Trophoblast cell (in vitro differentiated cells and primary cell): ENCODE data around the gene MAEA.

Source experiments
- DNase-seq, 2 donors: peaks; one replicate each; pipeline ENCODE4 v3.0.0-alpha.2; 2016
- H2AFZ ChIP-seq: 2 replicates; pipeline ENCODE4 v1.6.1; 2013; ENCODE audit warnings: low read length, moderate library complexity, mild to moderate bottlenecking; ENCODE audit not compliant: insufficient read depth, poor library complexity
- H2AK5ac ChIP-seq: 2 replicates; pipeline ENCODE4 v1.6.1; 2013; ENCODE audit warnings: mild to moderate bottlenecking, low read length
- H2BK120ac ChIP-seq: 2 replicates; pipeline ENCODE4 v1.6.1; 2013; ENCODE audit warnings: low read length, mild to moderate bottlenecking, moderate library complexity; ENCODE audit not compliant: insufficient read depth, poor library complexity
- H2BK12ac ChIP-seq: 2 replicates; pipeline ENCODE4 v1.6.1; 2013; ENCODE audit warnings: mild to moderate bottlenecking, low read length, moderate library complexity
- H2BK5ac ChIP-seq: 2 replicates; pipeline ENCODE4 v1.6.1; 2013; ENCODE audit warnings: low read length, low read depth, moderate library complexity, mild to moderate bottlenecking; ENCODE audit not compliant: poor library complexity
- H3K14ac ChIP-seq: 2 replicates; pipeline ENCODE4 v1.6.1; 2013; ENCODE audit warnings: mild to moderate bottlenecking, low read length
- H3K18ac ChIP-seq: 2 replicates; pipeline ENCODE4 v1.6.1; 2013; ENCODE audit warnings: mild to moderate bottlenecking, low read length
- H3K23ac ChIP-seq: 2 replicates; pipeline ENCODE4 v1.6.1; 2013; ENCODE audit warnings: low read length
- H3K27ac ChIP-seq: 2 replicates; pipeline ENCODE4 v1.5.1; 2013; ENCODE audit warnings: low read depth, mild to moderate bottlenecking, inconsistent platforms, low read length, moderate library complexity
- H3K27me3 ChIP-seq: 2 replicates; pipeline ENCODE4 v1.6.1; 2013; ENCODE audit warnings: inconsistent platforms, mild to moderate bottlenecking, low read length, moderate library complexity; ENCODE audit not compliant: insufficient read depth
- H3K36me3 ChIP-seq, 2 experiments: 1 replicate in 1 of 2; 2 replicates in 1 of 2; pipeline ENCODE4 v1.6.1; 2013; ENCODE audit warnings: low read length in 2 of 2, mild to moderate bottlenecking in 2 of 2, moderate library complexity in 1 of 2; ENCODE audit not compliant: insufficient read depth in 2 of 2, control insufficient read depth in 1 of 2
- H3K4ac ChIP-seq: 2 replicates; pipeline ENCODE4 v1.6.1; 2013; ENCODE audit warnings: low read depth, mild to moderate bottlenecking, low read length, moderate library complexity
- H3K4me1 ChIP-seq, 2 experiments: 1 replicate in 1 of 2; 2 replicates in 1 of 2; pipeline ENCODE4 v1.6.1; 2013; ENCODE audit warnings: low read length in 2 of 2, mild to moderate bottlenecking in 2 of 2, moderate library complexity in 1 of 2; ENCODE audit not compliant: insufficient read depth in 2 of 2, control insufficient read depth in 1 of 2
- H3K4me2 ChIP-seq: 2 replicates; pipeline ENCODE4 v1.6.1; 2013; ENCODE audit warnings: inconsistent platforms, mild to moderate bottlenecking, low read length, moderate library complexity
- H3K4me3 ChIP-seq: 2 replicates; pipeline ENCODE4 v1.5.1; 2013; ENCODE audit warnings: mild to moderate bottlenecking, low read depth, low read length, inconsistent platforms
- H3K79me1 ChIP-seq: one replicate; pipeline ENCODE4 v1.6.1; 2013; ENCODE audit warnings: low read length
- H3K79me2 ChIP-seq: 2 replicates; pipeline ENCODE4 v1.6.1; 2013; ENCODE audit warnings: low read length, mild to moderate bottlenecking; ENCODE audit not compliant: control insufficient read depth, insufficient read depth, poor library complexity
- H3K9ac ChIP-seq: 2 replicates; pipeline ENCODE4 v1.6.1; 2013; ENCODE audit warnings: mild to moderate bottlenecking, low read length
- H3K9me3 ChIP-seq: 2 replicates; pipeline ENCODE4 v1.6.1; 2013; ENCODE audit warnings: low read depth, mild to moderate bottlenecking, control low read depth, inconsistent platforms, low read length; ENCODE audit not compliant: insufficient read depth
- H4K12ac ChIP-seq: 2 replicates; pipeline ENCODE4 v1.6.1; 2013; ENCODE audit warnings: low read depth, mild to moderate bottlenecking, low read length, moderate library complexity
- H4K8ac ChIP-seq: 2 replicates; pipeline ENCODE4 v1.6.1; 2013; ENCODE audit warnings: low read depth, mild to moderate bottlenecking, low read length, moderate library complexity
- H4K91ac ChIP-seq: one replicate; pipeline ENCODE4 v1.6.1; 2013; ENCODE audit warnings: low read depth, mild to moderate bottlenecking, low read length, moderate library complexity
- WGBS: extraction: QIAGEN DNeasy Blood & Tissue Kit; methylation state at CpG from one replicate; pipeline ENCODE4 v1.1.7; 2013; ENCODE audit warnings: missing lambda C conversion rate; ENCODE audit not compliant: insufficient read length, insufficient coverage; ENCODE audit errors: extremely low coverage; 5-methylcytosine and 5-hydroxymethylcytosine counted together

Gene MAEA

GRCh38 chr4:1337951-1338751, 48.5 kb downstream of the MAEA start:
- no peak overlapping the region for H3K4me2 ChIP-seq
- WGBS = no CpG with 5 or more reads among the region's 41 CpGs
- no peaks in the 10 kb centered on the region for H3K79me2 ChIP-seq
- H3K4me3 ChIP-seq = no peak overlapping the region
- H4K8ac ChIP-seq = no peak overlapping the region
- no peak overlapping the region for H3K14ac ChIP-seq
- H2BK120ac ChIP-seq = no peak overlapping the region
- no peaks in the 10 kb centered on the region for H3K4me1 ChIP-seq
- H2BK12ac ChIP-seq = no peak overlapping the region
- H4K91ac ChIP-seq = no peak overlapping the region
- peaks cover 11% of the 10 kb centered on the region for H3K9me3 ChIP-seq
- H3K79me1 ChIP-seq = no peaks in the 10 kb centered on the region
- H3K36me3 ChIP-seq = peaks cover 62 to 71% of the 10 kb centered on the region in 2 experiments
- no peak overlapping the region for H4K12ac ChIP-seq
- no peak overlapping the region for H2AFZ ChIP-seq
- H3K9ac ChIP-seq = no peak overlapping the region
- H3K27ac ChIP-seq = no peak overlapping the region
- H3K27me3 ChIP-seq = no peaks in the 10 kb centered on the region
- no peak overlapping the region for H2AK5ac ChIP-seq
- H2BK5ac ChIP-seq = no peak overlapping the region
- no peak overlapping the region for H3K18ac ChIP-seq
- DNase-seq = no peak
- no peak overlapping the region for H3K4ac ChIP-seq
- no peak overlapping the region for H3K23ac ChIP-seq

- H2AFZ ChIP-seq = no peak overlapping the region
- H2BK120ac ChIP-seq = no peak overlapping the region
- H3K36me3 ChIP-seq = peaks cover 59 to 68% of the 10 kb centered on the region in 2 experiments
- H4K8ac ChIP-seq = no peak overlapping the region
- no peak overlapping the region for H3K4ac ChIP-seq
- no peak overlapping the region for H3K4me3 ChIP-seq
- H3K27me3 ChIP-seq = no peaks in the 10 kb centered on the region
- H3K9ac ChIP-seq = no peak overlapping the region
- H3K18ac ChIP-seq = no peak overlapping the region
- H2BK12ac ChIP-seq = no peak overlapping the region
- no peaks in the 10 kb centered on the region for H3K79me2 ChIP-seq
- H3K23ac ChIP-seq = no peak overlapping the region
- no peak overlapping the region for H4K91ac ChIP-seq
- no peaks in the 10 kb centered on the region for H3K4me1 ChIP-seq
- no peak overlapping the region for H2BK5ac ChIP-seq
- H4K12ac ChIP-seq = no peak overlapping the region
- no CpG with 5 or more reads among the region's 38 CpGs for WGBS
- H3K27ac ChIP-seq = no peak overlapping the region
- no peak overlapping the region for H3K4me2 ChIP-seq
- peaks cover 11% of the 10 kb centered on the region for H3K9me3 ChIP-seq
- no peak overlapping the region for H2AK5ac ChIP-seq
- H3K14ac ChIP-seq = no peak overlapping the region
- no peaks in the 10 kb centered on the region for H3K79me1 ChIP-seq
- DNase-seq = no peak
Observed at GRCh38 chr4:1338752-1339414, 49.2 kb downstream of the MAEA start.

- no CpG with 5 or more reads among the region's 38 CpGs for WGBS
- Histone ChIP-seq H3K9me3 (peaks cover 11% of the 10 kb centered on the region), H3K27me3 (no peaks in the 10 kb centered on the region), H2BK12ac (no peak overlapping the region), H4K12ac (no peak overlapping the region), H2AK5ac (no peak overlapping the region), H3K27ac (no peak overlapping the region), H4K8ac (no peak overlapping the region), H4K91ac (no peak overlapping the region), H3K4me2 (no peak overlapping the region), H3K79me2 (no peaks in the 10 kb centered on the region), H3K9ac (no peak overlapping the region), H2BK5ac (no peak overlapping the region), H2AFZ (no peak overlapping the region), H3K14ac (no peak overlapping the region), H3K4me3 (no peak overlapping the region), H3K4ac (no peak overlapping the region), H3K79me1 (no peaks in the 10 kb centered on the region), H3K36me3 (peaks cover 54 to 63% of the 10 kb centered on the region in 2 experiments), H2BK120ac (no peak overlapping the region), H3K4me1 (no peaks in the 10 kb centered on the region), H3K18ac (no peak overlapping the region), H3K23ac (no peak overlapping the region)
- no peak for DNase-seq
Observed at GRCh38 chr4:1339489-1339888, 49.8 kb downstream of the MAEA start.

DNA sequence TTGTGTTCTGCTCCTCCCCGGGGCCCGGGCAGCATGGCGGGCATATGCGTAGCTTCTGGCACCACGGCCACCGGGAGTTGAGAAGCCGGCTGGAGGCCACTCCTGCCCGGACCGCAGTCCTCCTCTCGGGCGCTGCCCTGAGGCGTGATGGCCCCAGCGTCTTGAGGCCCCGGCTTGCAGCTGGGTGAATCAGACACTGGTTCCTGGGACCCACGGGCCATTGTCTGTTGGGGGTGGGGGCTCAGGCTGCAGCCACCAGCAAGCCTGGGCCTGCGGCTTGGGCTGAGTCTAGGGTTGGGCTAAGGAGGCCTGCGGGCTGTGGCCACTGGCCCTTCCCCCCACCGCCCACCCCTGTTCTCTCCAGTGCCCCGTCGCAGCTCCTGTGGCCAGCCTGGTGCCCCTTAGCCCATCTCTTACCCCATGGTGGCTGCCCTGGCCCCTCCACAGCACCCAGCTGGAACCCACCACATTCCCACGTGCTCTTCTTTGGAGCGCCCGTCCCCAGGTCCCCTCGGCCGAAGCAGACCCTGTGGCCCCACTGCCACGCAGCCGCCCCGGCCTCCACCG, 50.6 kb downstream of the MAEA start:
- no peak overlapping the region for H3K23ac ChIP-seq
- H3K4me2 ChIP-seq = no peak overlapping the region
- no CpG with 5 or more reads among the region's 29 CpGs for WGBS
- H3K18ac ChIP-seq = no peak overlapping the region
- no peak for DNase-seq
- no peak overlapping the region for H2BK12ac ChIP-seq
- H3K4me1 ChIP-seq = peaks cover 0 to 3% of the 10 kb centered on the region in 2 experiments
- H3K4ac ChIP-seq = no peak overlapping the region
- no peak overlapping the region for H3K9ac ChIP-seq
- no peak overlapping the region for H2BK120ac ChIP-seq
- H3K9me3 ChIP-seq = peaks cover 9% of the 10 kb centered on the region
- H3K14ac ChIP-seq = no peak overlapping the region
- H4K91ac ChIP-seq = no peak overlapping the region
- H3K27me3 ChIP-seq = no peaks in the 10 kb centered on the region
- peaks cover 49 to 57% of the 10 kb centered on the region in 2 experiments for H3K36me3 ChIP-seq
- peak overlapping the region; percentile 6 for H4K12ac ChIP-seq
- no peak overlapping the region for H4K8ac ChIP-seq
- H3K27ac ChIP-seq = no peak overlapping the region
- H3K79me1 ChIP-seq = no peaks in the 10 kb centered on the region
- no peak overlapping the region for H3K4me3 ChIP-seq
- H3K79me2 ChIP-seq = no peaks in the 10 kb centered on the region
- no peak overlapping the region for H2AK5ac ChIP-seq
- no peak overlapping the region for H2BK5ac ChIP-seq
- no peak overlapping the region for H2AFZ ChIP-seq
